ENCODE measurements around the gene TOB1.

Gene TOB1, protein sequence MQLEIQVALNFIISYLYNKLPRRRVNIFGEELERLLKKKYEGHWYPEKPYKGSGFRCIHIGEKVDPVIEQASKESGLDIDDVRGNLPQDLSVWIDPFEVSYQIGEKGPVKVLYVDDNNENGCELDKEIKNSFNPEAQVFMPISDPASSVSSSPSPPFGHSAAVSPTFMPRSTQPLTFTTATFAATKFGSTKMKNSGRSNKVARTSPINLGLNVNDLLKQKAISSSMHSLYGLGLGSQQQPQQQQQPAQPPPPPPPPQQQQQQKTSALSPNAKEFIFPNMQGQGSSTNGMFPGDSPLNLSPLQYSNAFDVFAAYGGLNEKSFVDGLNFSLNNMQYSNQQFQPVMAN

DNA sequence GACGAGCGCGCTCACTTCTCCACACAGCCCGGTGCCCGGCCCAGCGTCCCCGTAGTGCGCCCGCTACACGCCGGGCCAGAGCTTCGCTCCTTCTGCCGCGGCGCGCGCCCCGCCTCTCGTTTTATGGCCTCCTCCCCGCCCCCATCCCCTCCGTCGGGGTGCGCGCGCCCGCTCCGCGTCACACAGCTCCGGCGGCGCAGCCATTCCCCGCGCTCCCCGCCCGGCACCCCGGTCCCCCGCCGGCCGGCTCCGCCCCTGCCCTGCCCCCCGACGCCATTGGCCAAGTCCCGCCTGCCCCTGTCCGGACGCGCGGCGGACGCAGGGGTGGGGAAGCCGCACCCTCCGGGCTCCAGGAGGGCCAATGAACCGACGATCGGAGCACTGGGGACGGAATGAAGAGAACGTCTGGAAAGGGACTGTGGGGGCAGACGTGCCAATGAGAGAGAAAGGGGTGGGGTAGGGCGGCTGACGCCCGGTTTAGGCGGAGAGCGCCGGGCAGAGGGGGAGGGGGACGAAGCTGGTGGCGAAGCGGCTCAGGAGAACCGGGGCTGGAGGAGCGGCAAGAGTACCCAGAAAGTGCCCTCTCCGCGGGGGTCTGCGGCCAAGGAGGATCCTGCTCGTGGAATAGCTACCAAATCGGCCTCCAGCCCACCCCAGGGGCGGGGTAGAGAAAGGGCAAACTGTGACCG, at the start of gene TOB1:
TOB1 (minus strand) TSS at position 94 of the 689 bp plus-strand sequence. CDS start 2,337 bp downstream, outside the sequence.
- DNase-seq (ENCODE audit: low read depth): peak; percentile 95
- peak within 1 kb of the TSS; percentile 92 for H3K4me3 ChIP-seq (ENCODE audit: low read depth, low read length)

GRCh38 chr17:50914505-50915063, 48.4 kb upstream of the TOB1 start:
- no peak for DNase-seq (ENCODE audit: low read depth)
- TF ChIP-seq, protein P1, sequence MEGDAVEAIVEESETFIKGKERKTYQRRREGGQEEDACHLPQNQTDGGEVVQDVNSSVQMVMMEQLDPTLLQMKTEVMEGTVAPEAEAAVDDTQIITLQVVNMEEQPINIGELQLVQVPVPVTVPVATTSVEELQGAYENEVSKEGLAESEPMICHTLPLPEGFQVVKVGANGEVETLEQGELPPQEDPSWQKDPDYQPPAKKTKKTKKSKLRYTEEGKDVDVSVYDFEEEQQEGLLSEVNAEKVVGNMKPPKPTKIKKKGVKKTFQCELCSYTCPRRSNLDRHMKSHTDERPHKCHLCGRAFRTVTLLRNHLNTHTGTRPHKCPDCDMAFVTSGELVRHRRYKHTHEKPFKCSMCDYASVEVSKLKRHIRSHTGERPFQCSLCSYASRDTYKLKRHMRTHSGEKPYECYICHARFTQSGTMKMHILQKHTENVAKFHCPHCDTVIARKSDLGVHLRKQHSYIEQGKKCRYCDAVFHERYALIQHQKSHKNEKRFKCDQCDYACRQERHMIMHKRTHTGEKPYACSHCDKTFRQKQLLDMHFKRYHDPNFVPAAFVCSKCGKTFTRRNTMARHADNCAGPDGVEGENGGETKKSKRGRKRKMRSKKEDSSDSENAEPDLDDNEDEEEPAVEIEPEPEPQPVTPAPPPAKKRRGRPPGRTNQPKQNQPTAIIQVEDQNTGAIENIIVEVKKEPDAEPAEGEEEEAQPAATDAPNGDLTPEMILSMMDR (IDR thresholded peaks at IDR 0.05; ENCODE audit: control insufficient read depth, extremely low read depth, insufficient read depth): no peak
- no peak overlapping the region for H3K4me3 ChIP-seq (ENCODE audit: low read depth, low read length)

More for the DNA sequence above, at the start of gene TOB1:
- TF ChIP-seq, protein P1 (IDR thresholded peaks at IDR 0.05; ENCODE audit: control insufficient read depth, extremely low read depth, insufficient read depth): no peak

DNA sequence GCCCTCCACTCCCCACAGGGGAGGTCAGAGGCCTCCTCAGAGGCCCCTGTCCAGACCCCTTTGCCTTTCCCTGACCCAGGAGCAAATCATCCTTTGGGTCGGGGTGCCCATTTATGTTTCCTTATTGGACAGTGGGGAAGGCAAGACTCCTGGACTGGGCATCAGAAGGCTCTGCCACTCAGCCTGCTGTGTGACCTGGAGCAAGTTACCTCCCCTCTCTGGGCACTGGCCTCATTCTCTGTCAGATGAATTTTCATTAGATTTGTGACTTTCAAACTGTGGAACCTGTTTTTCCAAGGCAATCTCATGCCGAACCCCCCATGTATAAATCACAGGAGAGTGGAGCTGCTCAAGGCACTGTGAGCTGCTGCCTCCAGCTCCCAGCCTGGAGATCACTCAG, 47.0 kb upstream of the TOB1 start:
- TF ChIP-seq, protein P1 (IDR thresholded peaks at IDR 0.05; ENCODE audit: control insufficient read depth, extremely low read depth, insufficient read depth): no peak
- no peak for DNase-seq (ENCODE audit: low read depth)
- no peak overlapping the region for H3K4me3 ChIP-seq (ENCODE audit: low read depth, low read length)

DNA sequence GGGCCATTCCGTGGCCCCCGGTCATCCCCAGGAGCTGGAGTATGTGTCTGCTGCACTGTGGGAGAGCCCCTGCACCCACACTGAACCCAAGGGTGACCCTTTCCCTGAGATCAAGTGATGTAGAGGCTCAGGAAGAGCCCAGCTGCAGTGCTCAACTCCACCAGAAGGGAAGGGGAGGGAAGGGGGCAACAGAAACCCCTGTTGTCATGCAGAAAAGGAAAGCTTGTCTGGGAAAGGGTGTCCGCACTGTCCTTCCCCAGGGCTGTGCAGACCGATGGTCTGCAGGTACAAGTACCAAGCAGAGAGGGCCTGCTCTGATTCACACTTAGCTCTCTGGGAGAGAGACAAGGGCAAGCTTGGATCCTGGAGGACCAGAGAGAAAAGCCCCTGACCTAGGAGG, 45.7 kb upstream of the TOB1 start:
- no peak for DNase-seq (ENCODE audit: low read depth)
- TF ChIP-seq, protein P1 (IDR thresholded peaks at IDR 0.05; ENCODE audit: control insufficient read depth, extremely low read depth, insufficient read depth): no peak

GRCh38 chr17:50911450-50911849, 45.3 kb upstream of the TOB1 start:
- TF ChIP-seq, protein P1 (IDR thresholded peaks at IDR 0.05; ENCODE audit: control insufficient read depth, extremely low read depth, insufficient read depth): no peak
- no peak overlapping the region for H3K4me3 ChIP-seq (ENCODE audit: low read depth, low read length)
- no peak for DNase-seq (ENCODE audit: low read depth)

More for the DNA sequence above, 45.7 kb upstream of the TOB1 start:
- H3K4me3 ChIP-seq (ENCODE audit: low read depth, low read length): no peak overlapping the region

- DNase-seq (ENCODE audit: low read depth): no peak
- TF ChIP-seq, protein P1 (IDR thresholded peaks at IDR 0.05; ENCODE audit: control insufficient read depth, extremely low read depth, insufficient read depth): no peak
- no peak overlapping the region for H3K4me3 ChIP-seq (ENCODE audit: low read depth, low read length)
These were observed 43.8 kb upstream of the TOB1 start for GRCh38 chr17:50909765-50910605.
